Parathyroid adenoma (tissue), 2 donors: ENCODE data around the gene JADE3.

Source experiments
- H2AFZ ChIP-seq: fragments of 300-600 bp; sonication (generic); one replicate; pipeline ENCODE4 v1.7.0; 2017; ENCODE audit warnings: antibody characterized with exemption, mild to moderate bottlenecking
- H3K27ac ChIP-seq: fragments of 300-600 bp; sonication (generic); one replicate; pipeline ENCODE4 v1.7.0; 2017
- H3K27me3 ChIP-seq: fragments of 300-600 bp; sonication (generic); one replicate; pipeline ENCODE4 v1.7.0; 2017; ENCODE audit warnings: low read length; ENCODE audit not compliant: control insufficient read depth, insufficient read depth
- H3K36me3 ChIP-seq: fragments of 300-600 bp; sonication (generic); one replicate; pipeline ENCODE4 v1.7.0; 2017; ENCODE audit warnings: low read length; ENCODE audit not compliant: control insufficient read depth, insufficient read depth
- H3K4me1 ChIP-seq: fragments of 300-600 bp; sonication (generic); one replicate; pipeline ENCODE4 v1.7.0; 2017; ENCODE audit warnings: control low read depth
- H3K4me2 ChIP-seq: fragments of 300-600 bp; sonication (generic); one replicate; pipeline ENCODE4 v1.7.0; 2017; ENCODE audit warnings: low read length
- H3K4me3 ChIP-seq: fragments of 300-600 bp; sonication (generic); one replicate; pipeline ENCODE4 v1.7.0; 2017; ENCODE audit warnings: low read depth, low read length
- H3K79me2 ChIP-seq: fragments of 300-600 bp; sonication (generic); one replicate; pipeline ENCODE4 v1.7.0; 2017; ENCODE audit warnings: control low read depth
- H3K9ac ChIP-seq: fragments of 300-600 bp; sonication (generic); one replicate; pipeline ENCODE4 v1.7.0; 2017; ENCODE audit warnings: mild to moderate bottlenecking
- H3K9me3 ChIP-seq: fragments of 300-600 bp; sonication (generic); one replicate; pipeline ENCODE4 v1.7.0; 2017; ENCODE audit warnings: low read length; ENCODE audit not compliant: control insufficient read depth
- TF ChIP-seq, protein P1 (sequence below): fragments of 300-600 bp; sonication (generic); IDR thresholded peaks from one replicate; pipeline ENCODE4 v1.7.0; 2017; ENCODE audit warnings: antibody characterized with exemption, mild to moderate bottlenecking
- donor health status: primary hyperparathyroidism.

The JADE3 gene

DNA sequence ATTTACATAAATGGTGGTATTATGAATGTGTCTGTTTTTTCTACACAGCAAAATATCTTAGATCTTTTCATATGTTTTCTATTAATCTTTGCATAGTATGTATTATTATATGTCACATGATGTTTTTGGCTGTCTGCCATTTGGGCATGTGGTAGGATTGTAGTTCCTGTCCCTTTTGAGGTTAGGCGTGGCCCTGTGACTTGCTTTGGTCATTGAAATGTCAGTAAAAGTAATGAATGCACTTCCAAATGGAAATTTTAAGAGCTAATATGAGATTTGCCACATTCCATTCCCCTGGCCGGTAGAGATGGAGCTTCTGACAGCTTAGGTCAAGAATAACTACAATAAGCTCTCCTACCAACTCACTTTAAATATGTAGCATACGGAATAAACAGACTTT lies 45.1 kb downstream of the JADE3 start:
- no peaks in the 10 kb centered on the region for H3K27me3 ChIP-seq
- H3K9me3 ChIP-seq, result no peaks in the 10 kb centered on the region
- TF ChIP-seq, protein P1, sequence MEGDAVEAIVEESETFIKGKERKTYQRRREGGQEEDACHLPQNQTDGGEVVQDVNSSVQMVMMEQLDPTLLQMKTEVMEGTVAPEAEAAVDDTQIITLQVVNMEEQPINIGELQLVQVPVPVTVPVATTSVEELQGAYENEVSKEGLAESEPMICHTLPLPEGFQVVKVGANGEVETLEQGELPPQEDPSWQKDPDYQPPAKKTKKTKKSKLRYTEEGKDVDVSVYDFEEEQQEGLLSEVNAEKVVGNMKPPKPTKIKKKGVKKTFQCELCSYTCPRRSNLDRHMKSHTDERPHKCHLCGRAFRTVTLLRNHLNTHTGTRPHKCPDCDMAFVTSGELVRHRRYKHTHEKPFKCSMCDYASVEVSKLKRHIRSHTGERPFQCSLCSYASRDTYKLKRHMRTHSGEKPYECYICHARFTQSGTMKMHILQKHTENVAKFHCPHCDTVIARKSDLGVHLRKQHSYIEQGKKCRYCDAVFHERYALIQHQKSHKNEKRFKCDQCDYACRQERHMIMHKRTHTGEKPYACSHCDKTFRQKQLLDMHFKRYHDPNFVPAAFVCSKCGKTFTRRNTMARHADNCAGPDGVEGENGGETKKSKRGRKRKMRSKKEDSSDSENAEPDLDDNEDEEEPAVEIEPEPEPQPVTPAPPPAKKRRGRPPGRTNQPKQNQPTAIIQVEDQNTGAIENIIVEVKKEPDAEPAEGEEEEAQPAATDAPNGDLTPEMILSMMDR, result no peak
- H3K27ac ChIP-seq, result no peak overlapping the region
- H3K9ac ChIP-seq, result no peak overlapping the region
- H2AFZ ChIP-seq, result no peak overlapping the region
- no peaks in the 10 kb centered on the region for H3K36me3 ChIP-seq
- no peaks in the 10 kb centered on the region for H3K79me2 ChIP-seq
- H3K4me1 ChIP-seq, result no peaks in the 10 kb centered on the region
- H3K4me2 ChIP-seq, result no peak overlapping the region
- no peak overlapping the region for H3K4me3 ChIP-seq

DNA sequence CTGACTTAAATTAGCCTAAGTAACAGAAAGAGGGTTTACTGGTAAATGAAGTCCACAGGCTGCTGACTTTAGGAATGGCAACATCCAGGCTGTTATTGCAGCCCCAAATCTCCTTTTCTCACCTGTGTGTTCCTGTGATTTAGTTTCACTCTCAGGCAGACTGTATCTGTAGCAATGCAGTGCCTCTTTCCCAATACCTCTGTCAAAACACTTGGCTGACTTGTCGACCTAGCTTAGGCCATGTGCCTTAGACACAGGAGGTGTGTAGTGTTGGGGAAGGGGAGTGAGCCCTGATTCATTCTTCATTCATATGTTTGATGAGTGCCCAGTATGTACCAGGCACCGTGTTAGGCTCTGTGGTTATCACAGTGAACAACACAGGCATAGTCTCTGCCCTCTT lies 46.9 kb downstream of the JADE3 start:
- H3K9me3 ChIP-seq, result no peaks in the 10 kb centered on the region
- H3K36me3 ChIP-seq, result no peaks in the 10 kb centered on the region
- TF ChIP-seq, protein P1, result no peak
- no peak overlapping the region for H3K4me3 ChIP-seq
- H3K9ac ChIP-seq, result no peak overlapping the region
- no peaks in the 10 kb centered on the region for H3K27me3 ChIP-seq
- no peak overlapping the region for H3K27ac ChIP-seq
- no peaks in the 10 kb centered on the region for H3K4me1 ChIP-seq
- no peak overlapping the region for H2AFZ ChIP-seq
- H3K79me2 ChIP-seq, result no peaks in the 10 kb centered on the region
- no peak overlapping the region for H3K4me2 ChIP-seq

GRCh38 chrX:46959985-46960700 lies 47.9 kb downstream of the JADE3 start:
- no peak overlapping the region for H2AFZ ChIP-seq
- H3K4me3 ChIP-seq, result no peak overlapping the region
- TF ChIP-seq, protein P1, result no peak
- no peaks in the 10 kb centered on the region for H3K36me3 ChIP-seq
- no peaks in the 10 kb centered on the region for H3K9me3 ChIP-seq
- no peaks in the 10 kb centered on the region for H3K79me2 ChIP-seq
- H3K4me1 ChIP-seq, result no peaks in the 10 kb centered on the region
- H3K9ac ChIP-seq, result no peak overlapping the region
- no peak overlapping the region for H3K27ac ChIP-seq
- H3K4me2 ChIP-seq, result no peak overlapping the region
- H3K27me3 ChIP-seq, result no peaks in the 10 kb centered on the region

- no peaks in the 10 kb centered on the region for H3K79me2 ChIP-seq
- H3K9ac ChIP-seq, result no peak overlapping the region
- H3K4me3 ChIP-seq, result no peak overlapping the region
- no peaks in the 10 kb centered on the region for H3K9me3 ChIP-seq
- TF ChIP-seq, protein P1, result no peak
- H3K27ac ChIP-seq, result no peak overlapping the region
- no peaks in the 10 kb centered on the region for H3K36me3 ChIP-seq
- H3K4me2 ChIP-seq, result no peak overlapping the region
- H3K27me3 ChIP-seq, result no peaks in the 10 kb centered on the region
- no peaks in the 10 kb centered on the region for H3K4me1 ChIP-seq
- no peak overlapping the region for H2AFZ ChIP-seq
Measured at GRCh38 chrX:46961097-46961496, 48.9 kb downstream of the JADE3 start.
